HFFc6 (cell line): ENCODE data around the gene PRKCSH. TPM values are rescaled to one million over a fixed set of nuclear protein-coding genes. Genes with fewer than 3 reads are reported as not detected.
A peak's percentile ranks its signal among the peaks of the same experiment; 100 is the strongest.

Experiments
- DNase-seq: peaks from one replicate; pipeline ENCODE4 v3.0.0-alpha.2; 2018
- H3K27ac Mint-ChIP-seq: 2 replicates; pipeline ENCODE4 v1.8.0; 2020; ENCODE audit warnings: mild to moderate bottlenecking, mixed read lengths
- H3K27me3 Mint-ChIP-seq: 2 replicates; pipeline ENCODE4 v1.8.0; 2021; ENCODE audit warnings: mild to moderate bottlenecking, moderate library complexity, mixed read lengths; ENCODE audit not compliant: insufficient read depth
- H3K36me3 Mint-ChIP-seq: 2 replicates; pipeline ENCODE4 v1.8.0; 2021; ENCODE audit warnings: low read depth, mixed read lengths
- H3K4me1 Mint-ChIP-seq: 2 replicates; pipeline ENCODE4 v1.8.0; 2020; ENCODE audit warnings: low read depth, mixed read lengths
- H3K4me3 Mint-ChIP-seq: 2 replicates; pipeline ENCODE4 v1.8.0; 2020; ENCODE audit warnings: mild to moderate bottlenecking, moderate library complexity, mixed read lengths
- H3K9me3 Mint-ChIP-seq: 2 replicates; pipeline ENCODE4 v1.8.0; 2020; ENCODE audit warnings: mild to moderate bottlenecking, mixed read lengths
- CTCF ChIP-seq: fragments of 200-600 bp; sonication (generic); IDR thresholded peaks from 2 replicates; pipeline ENCODE4 v1.5.0; 2021; ENCODE audit warnings: antibody characterized with exemption, mild to moderate bottlenecking
- total RNA-seq, 6 experiments: library from RNA; stranded (reverse); fragmentation: NEBNext Ultra II Directional; extraction: Animal tissue kit (Norgen Biotek cat#: 25700); gene quantifications; 2 replicates in 1 of 6; 3 replicates in 5 of 6; pipeline ENCODE4 v1.2.3, GENCODE V29; 2021

Gene PRKCSH
- total RNA-seq, 6 experiments from 2014 or later: 367 to 460 (median 388) TPM

- no peak overlapping the region for H3K27ac Mint-ChIP-seq
- no peaks in the 10 kb centered on the region for H3K9me3 Mint-ChIP-seq
- H3K4me3 Mint-ChIP-seq: no peak overlapping the region
- H3K4me1 Mint-ChIP-seq: no peaks in the 10 kb centered on the region
- peaks cover 12% of the 10 kb centered on the region for H3K27me3 Mint-ChIP-seq
- no peaks in the 10 kb centered on the region for H3K36me3 Mint-ChIP-seq
- no peak for DNase-seq
- TF ChIP-seq CTCF: no peak
These were observed 44.7 kb downstream of the PRKCSH start for GRCh38 chr19:11479898-11480714.

- H3K4me1 Mint-ChIP-seq: no peaks in the 10 kb centered on the region
- H3K27me3 Mint-ChIP-seq: peaks cover 12% of the 10 kb centered on the region
- DNase-seq: no peak
- no peaks in the 10 kb centered on the region for H3K36me3 Mint-ChIP-seq
- no peaks in the 10 kb centered on the region for H3K9me3 Mint-ChIP-seq
- TF ChIP-seq CTCF: no peak
- no peak within 1 kb of the TSS for H3K27ac Mint-ChIP-seq
- H3K4me3 Mint-ChIP-seq: no peak within 1 kb of the TSS
These were observed 45.5 kb downstream of the PRKCSH start, which contains the start of gene ELAVL3 for GRCh38 chr19:11480715-11481533. TSS of gene ELAVL3 (minus strand) at chr19:11481046. CDS start at chr19:11480608, 438 bp downstream.

- no peak for TF ChIP-seq CTCF
- Mint-ChIP-seq H3K4me1 (no peaks in the 10 kb centered on the region), H3K9me3 (no peaks in the 10 kb centered on the region), H3K36me3 (no peaks in the 10 kb centered on the region), H3K27me3 (peaks cover 12% of the 10 kb centered on the region), H3K4me3 (peak overlapping the region; percentile 53; the same call in 1 of the 2 replicates), H3K27ac (no peak overlapping the region)
- DNase-seq: peak; percentile 39
These were observed 46.3 kb downstream of the PRKCSH start for GRCh38 chr19:11481534-11482383.

GRCh38 chr19:11482384-11483050 is 47.1 kb downstream of the PRKCSH start:
- peak; percentile 96 for TF ChIP-seq CTCF
- peak; percentile 23 for DNase-seq
- Mint-ChIP-seq H3K27me3 (peaks cover 12% of the 10 kb centered on the region), H3K36me3 (no peaks in the 10 kb centered on the region), H3K27ac (no peak overlapping the region), H3K9me3 (no peaks in the 10 kb centered on the region), H3K4me1 (no peaks in the 10 kb centered on the region), H3K4me3 (peak overlapping the region; percentile 53)
